Heart left ventricle (tissue), 13 donors: ENCODE results near the gene PKN3.

Experiments
- CTCF ChIP-seq, 12 donors: fragments of 200-600 bp; sonication (generic) in 4 of 12; IDR thresholded peaks; one replicate each; pipeline versions ENCODE4 v1.5.0 to v1.8.0; 2018 to 2022; ENCODE audit warnings: antibody characterized with exemption in 12 of 12, mild to moderate bottlenecking in 5 of 12
- POLR2A ChIP-seq, 2 donors: fragments of 450-650 bp; IDR thresholded peaks; one replicate each; pipeline ENCODE4 v1.6.1; 2017; ENCODE audit warnings: antibody characterized with exemption in 2 of 2, mild to moderate bottlenecking in 2 of 2, moderate library complexity in 2 of 2
- donor health status: ischemic (EF 13 %, LVEDD 7.1; RV severe dilation, severe dysfunction).
- donor health status: DM: no; HTN: yes; CAD: no.
- donor health status: DM: no; HTN: no; CAD: no.
- donor health status: ischemic (EF 25% LVEDD 6.9; RV normal size, moderate dysfunction).
- donor health status: ischemic (EF 25% LVEDD 5.7; RV mildly dilated, moderate dysfunction).
- donor health status: ischemic (EF 35%, LVEDD 5.7; RV mildly dilated, moderate dysfunction).
- donor health status: nonischemic (EF 11% LVEDD 7.7; RV severe dilation, severe dysfunction).
- donor health status: DM: yes; HTN: yes; CAD: no.
- donor health status: PGD.
- donor health status: ischemic (EF 29% LVEDD 5.4; RV normal size, mild dysfunction).
- donor health status: nonischemic (EF 23%, LVEDD 6.1; RV moderate dilation, normal function).

GRCh38 chr9:128714586-128715435, 12.5 kb downstream of the PKN3 start:
- no peak for TF ChIP-seq CTCF (IDR thresholded peaks at IDR 0.05)
- no peak for TF ChIP-seq POLR2A (IDR thresholded peaks at IDR 0.05)
